Activated T-helper 2 cell treated with anti-CD3 and anti-CD28 coated beads, Interferon-gamma antibody, Interleukin-2, Interleukin-4, amounts not matched to agents 10 μg/mL and 5 μg/mL and 100 μg/mL, durations not matched to agents 14 hours and 24 hours and 36 hours (primary cell): Measurements from ENCODE around the gene TAS2R39. TPM values are rescaled to one million over a fixed set of nuclear protein-coding genes. Genes with fewer than 3 reads are reported as not detected.

Experiments used
- DNase-seq: peaks from one replicate; pipeline ENCODE4 v3.0.0; 2021; ENCODE audit warnings: low spot score
- H3K27ac Mint-ChIP-seq: one replicate; pipeline ENCODE4 v1.8.0; 2021; ENCODE audit warnings: mixed read lengths
- H3K27me3 Mint-ChIP-seq: one replicate; pipeline ENCODE4 v1.8.0; 2021; ENCODE audit warnings: low read depth, mixed read lengths
- H3K36me3 Mint-ChIP-seq: one replicate; pipeline ENCODE4 v1.8.0; 2021; ENCODE audit warnings: low read depth, mixed read lengths
- H3K4me1 Mint-ChIP-seq: one replicate; pipeline ENCODE4 v1.8.0; 2021; ENCODE audit warnings: low read depth, mixed read lengths
- H3K4me3 Mint-ChIP-seq: one replicate; pipeline ENCODE4 v1.8.0; 2021; ENCODE audit warnings: low read depth, mild to moderate bottlenecking, moderate library complexity, mixed read lengths
- H3K9me3 Mint-ChIP-seq: one replicate; pipeline ENCODE4 v1.8.0; 2021; ENCODE audit warnings: mixed read lengths
- intact Hi-C: fragments of 100-400 bp; cut with micrococcal nuclease; formaldehyde crosslinking; loops from one replicate; pipeline ENCODE4 v1.15.1; 2023
- total RNA-seq: library from RNA; stranded (reverse); gene quantifications from 2 replicates; pipeline ENCODE4 v1.2.3, GENCODE V29; 2022

Gene TAS2R39
- total RNA-seq, 1 donor from 2014 or later: not detected

DNA sequence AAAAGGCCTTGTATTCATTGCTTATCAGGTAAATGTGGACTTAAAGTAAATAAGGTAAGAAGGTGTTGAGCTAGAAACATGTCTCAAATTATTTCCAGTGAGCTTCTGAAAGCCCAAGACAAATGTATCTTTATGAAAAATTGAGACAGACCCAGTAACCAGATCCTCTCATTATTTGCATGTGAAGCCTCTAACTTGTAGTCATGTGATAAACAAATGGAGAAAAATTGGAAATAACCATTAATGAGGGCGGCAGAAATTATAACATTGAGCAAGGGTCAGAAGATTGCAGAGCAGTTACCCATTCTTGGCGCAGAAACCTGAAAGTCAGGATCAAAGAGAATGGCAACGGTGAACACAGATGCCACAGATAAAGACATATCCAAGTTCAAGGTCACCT is 38.5 kb downstream of the TAS2R39 start, which contains the start of gene TAS2R40:
TAS2R40 (plus strand) TSS at position 301 of the 400 bp plus-strand sequence; CDS start at position 343, 42 bp downstream.
- Mint-ChIP-seq H3K4me1 (no peaks in the 10 kb centered on the region), H3K36me3 (no peaks in the 10 kb centered on the region), H3K9me3 (no peaks in the 10 kb centered on the region), H3K27ac (no peak within 1 kb of the TSS), H3K4me3 (no peak within 1 kb of the TSS), H3K27me3 (peaks cover 42% of the 10 kb centered on the region)
- intact Hi-C loops: no loop called here
- DNase-seq: no peak

- H3K27me3 Mint-ChIP-seq: peaks cover 40% of the 10 kb centered on the region
These were observed 39.6 kb downstream of the TAS2R39 start for GRCh38 chr7:143222782-143223181.

GRCh38 chr7:143223784-143224183 is 40.6 kb downstream of the TAS2R39 start:
- intact Hi-C loops: no loop called here
- Mint-ChIP-seq H3K36me3 (no peaks in the 10 kb centered on the region), H3K27me3 (peaks cover 44% of the 10 kb centered on the region), H3K4me1 (no peaks in the 10 kb centered on the region), H3K4me3 (no peak overlapping the region), H3K27ac (no peak overlapping the region), H3K9me3 (no peaks in the 10 kb centered on the region)
- DNase-seq: no peak

More at GRCh38 chr7:143222782-143223181, 39.6 kb downstream of the TAS2R39 start:
- H3K27ac Mint-ChIP-seq: no peak overlapping the region
- no peak for DNase-seq
- H3K9me3 Mint-ChIP-seq: no peaks in the 10 kb centered on the region
- intact Hi-C loops: no loop called here
- no peaks in the 10 kb centered on the region for H3K4me1 Mint-ChIP-seq
- no peak overlapping the region for H3K4me3 Mint-ChIP-seq
- H3K36me3 Mint-ChIP-seq: no peaks in the 10 kb centered on the region

GRCh38 chr7:143225047-143225446 is 41.8 kb downstream of the TAS2R39 start:
- no peak for DNase-seq
- Mint-ChIP-seq H3K36me3 (no peaks in the 10 kb centered on the region), H3K27ac (no peak overlapping the region), H3K4me3 (no peak overlapping the region), H3K27me3 (peaks cover 43% of the 10 kb centered on the region), H3K4me1 (no peaks in the 10 kb centered on the region), H3K9me3 (no peaks in the 10 kb centered on the region)
- intact Hi-C loops: no loop called here

- no peaks in the 10 kb centered on the region for H3K4me1 Mint-ChIP-seq
- peaks cover 37% of the 10 kb centered on the region for H3K27me3 Mint-ChIP-seq
- intact Hi-C loops: no loop called here
- no peaks in the 10 kb centered on the region for H3K36me3 Mint-ChIP-seq
- no peak overlapping the region for H3K4me3 Mint-ChIP-seq
- DNase-seq: no peak
- no peaks in the 10 kb centered on the region for H3K9me3 Mint-ChIP-seq
- H3K27ac Mint-ChIP-seq: no peak overlapping the region
These were observed 44.6 kb downstream of the TAS2R39 start for GRCh38 chr7:143227806-143228205.

GRCh38 chr7:143229054-143229790 is 46.0 kb downstream of the TAS2R39 start:
- H3K36me3 Mint-ChIP-seq: no peaks in the 10 kb centered on the region
- no peak overlapping the region for H3K27ac Mint-ChIP-seq
- no peaks in the 10 kb centered on the region for H3K9me3 Mint-ChIP-seq
- intact Hi-C loops: no loop called here
- no peak for DNase-seq
- H3K4me3 Mint-ChIP-seq: no peak overlapping the region
- H3K4me1 Mint-ChIP-seq: no peaks in the 10 kb centered on the region
- H3K27me3 Mint-ChIP-seq: peaks cover 38% of the 10 kb centered on the region

DNA sequence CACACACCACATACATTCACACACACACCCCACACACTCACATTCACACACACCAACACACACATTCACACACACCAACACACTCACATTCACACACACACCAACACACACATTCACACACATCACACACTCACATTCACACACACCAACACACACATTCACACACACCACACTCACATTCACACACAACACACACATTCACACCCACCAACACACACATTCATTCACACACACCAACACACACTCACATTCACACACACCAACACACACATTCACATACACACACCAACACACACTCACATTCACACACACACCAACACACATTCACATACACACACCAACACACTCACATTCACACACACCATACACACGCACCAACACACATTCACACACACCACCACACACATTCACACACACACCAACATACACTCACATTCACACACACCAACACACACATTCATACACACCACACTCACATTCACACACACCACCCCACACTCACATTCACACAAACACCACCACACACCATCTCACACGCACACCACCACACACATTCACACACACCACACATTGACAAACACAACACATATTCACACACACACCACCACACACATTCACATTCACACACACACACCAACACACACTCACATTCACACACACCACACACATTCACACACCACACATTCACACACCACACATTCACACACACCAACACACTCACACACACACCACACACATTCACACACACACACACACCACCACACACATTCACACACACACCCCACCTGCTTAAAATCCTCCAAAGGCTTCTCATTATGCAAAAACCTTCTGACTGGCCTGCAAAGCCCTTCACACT is 47.6 kb downstream of the TAS2R39 start:
- Mint-ChIP-seq H3K27ac (no peak overlapping the region), H3K4me3 (no peak overlapping the region), H3K4me1 (no peaks in the 10 kb centered on the region), H3K9me3 (peaks cover 8% of the 10 kb centered on the region), H3K27me3 (peaks cover 43% of the 10 kb centered on the region), H3K36me3 (peaks cover 4% of the 10 kb centered on the region)
- intact Hi-C loops: no loop called here
- no peak for DNase-seq

Other genes starting within 250 kb of the TAS2R39 start
- not detected in 2 replicates for gene TRPV5, start 249.7 kb upstream of the TAS2R39 start, total RNA-seq
- not detected in 2 replicates for gene LLCFC1, start 243.9 kb upstream of the TAS2R39 start, total RNA-seq
- gene KEL, start 221.1 kb upstream of the TAS2R39 start, total RNA-seq: 0.78 and 0.96 TPM in 2 replicates
- 0.30 TPM in 1 of 2 replicates, not detected in the other for gene OR9A2, start 156.3 kb upstream of the TAS2R39 start, total RNA-seq
- gene OR6V1, start 131.1 kb upstream of the TAS2R39 start, total RNA-seq: not detected in 2 replicates
- gene PIP, start 51.3 kb upstream of the TAS2R39 start, total RNA-seq: not detected in 2 replicates
- not detected in 2 replicates for gene TAS2R40, start 38.6 kb downstream of the TAS2R39 start, total RNA-seq
- gene GSTK1, start 80.0 kb downstream of the TAS2R39 start, total RNA-seq: 166 and 168 TPM in 2 replicates
- gene TMEM139, start 101.5 kb downstream of the TAS2R39 start, total RNA-seq: 0.75 and 1.1 TPM in 2 replicates
- 116 and 122 TPM in 2 replicates for gene CASP2, start 104.9 kb downstream of the TAS2R39 start, total RNA-seq
- gene CLCN1, start 132.7 kb downstream of the TAS2R39 start, total RNA-seq: not detected in 2 replicates
- 1.3 and 2.0 TPM in 2 replicates for gene FAM131B, start 179.3 kb downstream of the TAS2R39 start, total RNA-seq
- 114 and 115 TPM in 2 replicates for gene ZYX, start 197.9 kb downstream of the TAS2R39 start, total RNA-seq
- gene EPHA1, start 225.4 kb downstream of the TAS2R39 start, total RNA-seq: 0.07 and 0.34 TPM in 2 replicates